Spleen (tissue), 11 donors: Measurements from ENCODE around the gene ADPGK. TPM values are rescaled to one million over a fixed set of nuclear protein-coding genes. Genes with fewer than 3 reads are reported as not detected.
A peak's percentile ranks its signal among the peaks of the same experiment; 100 is the strongest.
"Not testable (repeated sequence)": the region's sequence is repeated elsewhere in the genome, so short reads cannot be mapped to it uniquely, and the experiment has no call there.

Experiments used
- DNase-seq: peaks from one replicate; pipeline ENCODE4 v3.0.0-alpha.2; 2020
- H3K27ac ChIP-seq, 8 donors: fragments of 200-600 bp; sonication (generic) in 7 of 8; 1 replicate in 4 of 8; 2 replicates in 4 of 8; pipeline versions ENCODE4 v1.5.0 to v1.8.0; 2016 to 2021; ENCODE audit warnings: inconsistent platforms in 4 of 8, mild to moderate bottlenecking in 4 of 8, moderate library complexity in 1 of 8
- H3K27me3 ChIP-seq, 7 donors: fragments of 200-600 bp; sonication (generic) in 6 of 7; replicated peaks in 1 of 7; 1 replicate in 4 of 7; 2 replicates in 3 of 7; pipeline versions ENCODE4 v1.5.0 to v1.8.0; 2016 to 2021; ENCODE audit warnings: inconsistent platforms in 3 of 7, mild to moderate bottlenecking in 1 of 7
- H3K36me3 ChIP-seq, 6 donors: fragments of 200-600 bp; sonication (generic) in 5 of 6; 1 replicate in 4 of 6; 2 replicates in 2 of 6; pipeline versions ENCODE4 v1.5.0 to v1.8.0; 2016 to 2021; ENCODE audit warnings: inconsistent platforms in 2 of 6
- H3K4me1 ChIP-seq, 6 donors: fragments of 200-600 bp; sonication (generic) in 5 of 6; 1 replicate in 3 of 6; 2 replicates in 3 of 6; pipeline versions ENCODE4 v1.5.0 to v1.8.0; 2016 to 2021; ENCODE audit warnings: inconsistent platforms in 3 of 6
- H3K4me3 ChIP-seq, 8 donors: fragments of 200-600 bp; sonication (generic) in 7 of 8; 1 replicate in 4 of 8; 2 replicates in 4 of 8; pipeline versions ENCODE4 v1.5.0 to v1.8.0; 2016 to 2021; ENCODE audit warnings: inconsistent platforms in 4 of 8, mild to moderate bottlenecking in 4 of 8, moderate library complexity in 2 of 8
- H3K9me3 ChIP-seq, 8 donors: fragments of 200-600 bp; sonication (generic) in 7 of 8; 1 replicate in 4 of 8; 2 replicates in 4 of 8; pipeline versions ENCODE4 v1.5.0 to v1.8.0; 2016 to 2021; ENCODE audit warnings: inconsistent platforms in 4 of 8
- POLR2A ChIP-seq, 3 donors: fragments of 450-650 bp; IDR thresholded peaks; one replicate each; pipeline ENCODE4 v1.5.1; 2017; ENCODE audit warnings: antibody characterized with exemption in 3 of 3, mild to moderate bottlenecking in 1 of 3
- POLR2AphosphoS5 ChIP-seq, 3 donors: sonication (generic); formaldehyde crosslinking; IDR thresholded peaks; one replicate each; pipeline ENCODE4 v1.5.1; 2017; ENCODE audit warnings: antibody characterized with exemption in 3 of 3
- WGBS, 5 donors: extraction: QIAGEN DNeasy Blood & Tissue Kit in 3 of 5; methylation state at CpG; one replicate each; pipeline versions ENCODE4 v1.1.5 to v1.1.7; 2013 to 2018; 5-methylcytosine and 5-hydroxymethylcytosine counted together
- intact Hi-C: fragments of 100-400 bp; cut with DNase I; formaldehyde crosslinking; loops from one replicate; pipeline ENCODE4 v1.15.0; 2023; ENCODE audit warnings: low total_unique reads
- polyA plus RNA-seq, 3 donors: library from polyadenylated mRNA; stranded (reverse); fragments of 200-250 nt; gene quantifications; one replicate each; pipeline ENCODE4 v1.2.1, GENCODE V29; 2013
- total RNA-seq, 7 donors: library from RNA; depleted of rRNA in 3 of 7; stranded (reverse); fragments of >200 nt in 3 of 7; fragmentation: NEBNext Ultra II Directional in 4 of 7; extraction: Animal tissue kit (Norgen Biotek cat#: 25700) in 4 of 7; gene quantifications; one replicate each; pipeline versions ENCODE4 v1.1.0 to v1.2.1, GENCODE V29; 2016 to 2021
- TF ChIP-seq, protein P1 (sequence below), 11 experiments: fragments of 200-600 bp in 7 of 11; fragments of 450-650 bp in 4 of 11; sonication (generic) in 4 of 11; IDR thresholded peaks in 8 of 11; conservative IDR thresholded peaks in 3 of 11; 1 replicate in 7 of 11; 2 replicates in 4 of 11; pipeline versions ENCODE4 v1.4.0 to v1.8.0; 2016 to 2021; ENCODE audit warnings: antibody characterized with exemption in 11 of 11, inconsistent platforms in 4 of 11, mild to moderate bottlenecking in 1 of 11
- donor health status: healthy with polysubstance abuse.
- donor health status: DM: no; HTN: no; CAD: no; lungs with moderate emphysema.
- donor health status: DM: no; HTN: no; CAD: no.
- donor health status: Bipolar disorder and iron deficiency.
- donor health status: healthy.
- donor health status: DM: no; HTN: no; CAD: no.
- donor health status: DM: yes; HTN: yes; CAD: no.

Gene ADPGK
- total and polyA plus RNA-seq, 10 donors = 65.4 to 119 (median 100) TPM

DNA sequence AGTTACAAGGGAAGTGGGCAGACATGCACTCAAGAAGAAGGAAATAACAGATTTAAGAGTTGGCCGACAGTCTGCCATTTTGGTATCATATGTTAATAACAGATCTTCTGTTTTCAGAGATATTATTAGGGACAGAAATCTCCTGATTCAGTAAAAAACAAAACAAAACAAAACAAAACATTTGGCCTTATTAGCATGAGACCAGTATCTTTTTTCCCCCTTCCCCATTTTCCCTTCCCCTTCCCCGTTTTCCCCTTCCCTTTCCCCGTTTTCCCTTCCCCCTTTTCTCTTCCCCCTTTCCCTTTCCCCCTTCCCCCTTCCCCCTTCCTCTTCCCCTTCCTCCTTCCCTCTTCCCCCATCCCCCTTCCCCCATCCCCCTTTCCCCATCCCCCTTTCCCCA is 58.1 kb downstream of the ADPGK start:
- no peak for DNase-seq
- TF ChIP-seq POLR2AphosphoS5 (IDR thresholded peaks at IDR 0.05) (no peak), POLR2A (IDR thresholded peaks at IDR 0.05) (no peak)
- TF ChIP-seq, protein P1, sequence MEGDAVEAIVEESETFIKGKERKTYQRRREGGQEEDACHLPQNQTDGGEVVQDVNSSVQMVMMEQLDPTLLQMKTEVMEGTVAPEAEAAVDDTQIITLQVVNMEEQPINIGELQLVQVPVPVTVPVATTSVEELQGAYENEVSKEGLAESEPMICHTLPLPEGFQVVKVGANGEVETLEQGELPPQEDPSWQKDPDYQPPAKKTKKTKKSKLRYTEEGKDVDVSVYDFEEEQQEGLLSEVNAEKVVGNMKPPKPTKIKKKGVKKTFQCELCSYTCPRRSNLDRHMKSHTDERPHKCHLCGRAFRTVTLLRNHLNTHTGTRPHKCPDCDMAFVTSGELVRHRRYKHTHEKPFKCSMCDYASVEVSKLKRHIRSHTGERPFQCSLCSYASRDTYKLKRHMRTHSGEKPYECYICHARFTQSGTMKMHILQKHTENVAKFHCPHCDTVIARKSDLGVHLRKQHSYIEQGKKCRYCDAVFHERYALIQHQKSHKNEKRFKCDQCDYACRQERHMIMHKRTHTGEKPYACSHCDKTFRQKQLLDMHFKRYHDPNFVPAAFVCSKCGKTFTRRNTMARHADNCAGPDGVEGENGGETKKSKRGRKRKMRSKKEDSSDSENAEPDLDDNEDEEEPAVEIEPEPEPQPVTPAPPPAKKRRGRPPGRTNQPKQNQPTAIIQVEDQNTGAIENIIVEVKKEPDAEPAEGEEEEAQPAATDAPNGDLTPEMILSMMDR (IDR thresholded peaks at IDR 0.05 in 8 of 11, conservative IDR thresholded peaks at IDR 0.05 in 3 of 11) = no peak
- Histone ChIP-seq H3K9me3 (no peaks in the 10 kb centered on the region), H3K4me3 (no peak overlapping the region), H3K4me1 (no peaks in the 10 kb centered on the region), H3K27ac (no peak overlapping the region), H3K36me3 (peaks cover 0 to 43% (median 0%) of the 10 kb centered on the region in 6 donors), H3K27me3 (no peaks in the 10 kb centered on the region)
- 62 to 86% (median 66%) methylated on average over 3 of the region's 3 CpGs for WGBS, 5 donors
- intact Hi-C loops = no loop called here

DNA sequence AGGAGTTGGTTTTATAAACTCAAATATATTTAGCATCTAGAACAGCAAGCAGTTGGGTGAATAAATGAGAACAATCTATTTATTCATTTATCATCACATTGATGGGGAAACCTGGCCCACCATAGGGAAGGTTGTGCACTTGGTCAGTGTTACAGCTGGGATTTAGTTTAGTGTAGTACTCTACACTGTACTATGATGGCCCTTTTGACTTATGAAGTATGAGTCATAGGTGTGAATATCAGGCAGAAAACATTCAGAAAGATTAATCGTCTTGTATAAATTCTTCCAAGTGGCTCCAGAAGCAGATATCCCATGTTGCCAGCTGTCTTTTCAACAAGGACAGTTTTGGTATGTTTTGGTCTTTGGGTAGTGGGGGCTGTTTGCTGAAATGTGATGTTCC is 59.5 kb downstream of the ADPGK start:
- Histone ChIP-seq H3K27ac (no peak overlapping the region), H3K4me1 (no peaks in the 10 kb centered on the region), H3K27me3 (no peaks in the 10 kb centered on the region), H3K36me3 (peaks cover 0 to 39% (median under 1%) of the 10 kb centered on the region in 6 donors), H3K9me3 (no peaks in the 10 kb centered on the region), H3K4me3 (no peak overlapping the region)
- TF ChIP-seq POLR2AphosphoS5 (IDR thresholded peaks at IDR 0.05) (no peak), POLR2A (IDR thresholded peaks at IDR 0.05) (no peak)
- TF ChIP-seq, protein P1 (IDR thresholded peaks at IDR 0.05 in 8 of 11, conservative IDR thresholded peaks at IDR 0.05 in 3 of 11) = no peak
- no peak for DNase-seq
- intact Hi-C loops = loop anchor here (5.0 kb wide), 1 partner anchor 358 kb away; no protein-coding TSS in a partner anchor
- 81 to 100% (median 91%) methylated on average over 1 of the region's 1 CpG for WGBS, 5 donors

- no peak overlapping the region for H3K4me3 ChIP-seq
- WGBS, 5 donors = 28 to 41% (median 39%) methylated on average over 3 of the region's 3 CpGs
- H3K9me3 ChIP-seq = no peaks in the 10 kb centered on the region
- intact Hi-C loops = loop anchor here (5.0 kb wide), 1 partner anchor 360 kb away; no protein-coding TSS in a partner anchor
- H3K36me3 ChIP-seq = peaks cover 0 to 41% (median 17%) of the 10 kb centered on the region in 6 donors
- peak; percentile 81 for DNase-seq
- H3K27ac ChIP-seq = no peak overlapping the region
- H3K27me3 ChIP-seq = no peaks in the 10 kb centered on the region
- H3K4me1 ChIP-seq = no peaks in the 10 kb centered on the region
- TF ChIP-seq, protein P1 (IDR thresholded peaks at IDR 0.05 in 8 of 11, conservative IDR thresholded peaks at IDR 0.05 in 3 of 11) = peak in 10 of 11 experiments; percentile 44 to 77 (median 63)
- no peak for TF ChIP-seq POLR2AphosphoS5 (IDR thresholded peaks at IDR 0.05)
Observed at GRCh38 chr15:72722071-72722696, 61.4 kb downstream of the ADPGK start.

DNA sequence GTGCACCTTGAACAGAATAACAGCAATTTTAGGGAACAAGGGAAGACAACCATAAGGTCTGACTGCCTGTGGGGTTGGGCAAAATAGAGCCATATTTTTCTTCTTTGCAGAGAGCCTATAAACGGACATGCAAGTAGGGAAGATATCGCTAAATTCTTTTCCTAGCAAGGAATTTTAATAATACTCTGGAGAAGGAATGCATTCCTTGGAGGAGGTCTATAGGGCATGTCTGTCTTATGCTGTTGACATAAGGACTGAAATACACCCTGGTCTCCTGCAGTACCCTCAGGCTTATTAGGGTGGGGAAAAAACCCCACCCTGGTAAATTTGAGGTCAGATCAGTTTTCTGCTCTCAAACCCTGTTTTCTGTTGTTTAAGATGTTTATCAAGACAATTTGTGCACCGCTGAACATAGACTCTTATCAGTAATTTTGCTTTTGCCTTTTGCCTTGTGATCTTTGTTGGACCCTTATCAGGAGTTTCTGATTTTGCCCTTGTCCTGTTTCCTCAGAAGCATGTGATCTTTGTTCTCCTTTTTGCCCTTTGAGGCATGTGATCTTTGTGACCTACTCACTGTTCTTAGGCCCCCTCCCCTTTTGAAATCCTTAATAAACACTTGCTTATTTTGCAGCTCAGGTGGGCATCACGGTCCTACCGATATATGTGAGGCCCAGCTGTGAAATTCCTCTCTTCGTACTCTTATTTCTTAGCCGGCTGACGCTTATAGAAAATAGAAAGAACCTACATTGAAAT is 74.8 kb downstream of the ADPGK start:
- peaks cover 0 to 40% (median 16%) of the 10 kb centered on the region in 6 donors for H3K36me3 ChIP-seq
- H3K27ac ChIP-seq, H3K4me3 ChIP-seq, DNase-seq, H3K9me3 ChIP-seq, H3K27me3 ChIP-seq, H3K4me1 ChIP-seq: not testable (repeated sequence)
- intact Hi-C loops = loop anchor here (10.0 kb wide), 1 partner anchor 114 kb away; no protein-coding TSS in a partner anchor
- 86 to 91% (median 87%) methylated on average over 8 of the region's 8 CpGs for WGBS, 5 donors
